GM21737 (cell line): ENCODE results near the gene MINDY2.

ENCODE experiments used
- ATAC-seq: cut with Tn5 transposase; IDR thresholded peaks from one replicate; pipeline ENCODE4 v1.9.1; 2021; ENCODE audit warnings: mild to moderate bottlenecking, moderate library complexity; ENCODE audit not compliant: unreplicated experiment

Gene MINDY2, protein sequence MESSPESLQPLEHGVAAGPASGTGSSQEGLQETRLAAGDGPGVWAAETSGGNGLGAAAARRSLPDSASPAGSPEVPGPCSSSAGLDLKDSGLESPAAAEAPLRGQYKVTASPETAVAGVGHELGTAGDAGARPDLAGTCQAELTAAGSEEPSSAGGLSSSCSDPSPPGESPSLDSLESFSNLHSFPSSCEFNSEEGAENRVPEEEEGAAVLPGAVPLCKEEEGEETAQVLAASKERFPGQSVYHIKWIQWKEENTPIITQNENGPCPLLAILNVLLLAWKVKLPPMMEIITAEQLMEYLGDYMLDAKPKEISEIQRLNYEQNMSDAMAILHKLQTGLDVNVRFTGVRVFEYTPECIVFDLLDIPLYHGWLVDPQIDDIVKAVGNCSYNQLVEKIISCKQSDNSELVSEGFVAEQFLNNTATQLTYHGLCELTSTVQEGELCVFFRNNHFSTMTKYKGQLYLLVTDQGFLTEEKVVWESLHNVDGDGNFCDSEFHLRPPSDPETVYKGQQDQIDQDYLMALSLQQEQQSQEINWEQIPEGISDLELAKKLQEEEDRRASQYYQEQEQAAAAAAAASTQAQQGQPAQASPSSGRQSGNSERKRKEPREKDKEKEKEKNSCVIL

GRCh38 chr15:58770857-58771620 lies at the start of gene MINDY2:
Gene MINDY2 (plus strand): TSS chr15:58771302. CDS start chr15:58771396, 94 bp downstream.
- peak; percentile 94 for ATAC-seq

GRCh38 chr15:58724466-58724865 lies 46.6 kb upstream of the MINDY2 start:
- ATAC-seq = peak; percentile 83

- no peak for ATAC-seq
These were observed 44.2 kb upstream of the MINDY2 start for GRCh38 chr15:58726867-58727266.

DNA sequence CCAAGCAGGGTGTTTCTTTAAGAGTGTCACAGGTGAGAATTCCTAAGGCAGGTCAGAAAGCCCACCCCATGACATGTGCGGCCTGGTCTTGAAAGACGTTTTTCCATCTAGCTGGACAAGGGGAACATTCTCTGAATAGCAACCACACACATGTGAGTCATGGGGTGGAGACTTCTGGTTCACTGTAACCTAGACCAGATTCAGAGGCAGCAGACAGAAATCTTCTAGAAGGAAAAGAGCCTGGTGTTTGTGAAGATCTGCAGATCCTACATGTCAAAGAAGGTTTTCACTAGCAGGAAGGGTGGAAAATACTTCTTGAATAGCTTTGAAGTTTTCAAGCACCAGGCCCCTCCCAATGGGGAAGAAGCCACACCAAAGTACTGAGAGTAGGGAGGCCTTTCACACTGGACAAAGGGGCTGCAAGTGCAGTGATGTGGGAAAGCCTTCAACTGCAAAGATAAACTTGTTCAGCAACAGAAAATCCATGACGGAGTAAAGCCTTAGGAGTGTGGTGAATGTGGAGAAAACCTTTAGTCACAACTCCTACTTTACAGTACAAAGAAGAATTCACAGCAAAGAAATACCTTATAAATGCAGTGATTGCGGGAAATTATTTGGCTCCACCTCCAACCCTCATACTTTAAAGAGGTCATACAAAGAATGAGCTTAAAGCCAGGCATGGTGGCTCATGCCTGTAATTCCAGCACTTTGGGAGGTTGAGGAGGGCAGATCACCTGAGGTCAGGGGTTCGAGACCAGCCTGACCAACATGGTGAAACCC lies 39.2 kb upstream of the MINDY2 start:
- no peak for ATAC-seq

DNA sequence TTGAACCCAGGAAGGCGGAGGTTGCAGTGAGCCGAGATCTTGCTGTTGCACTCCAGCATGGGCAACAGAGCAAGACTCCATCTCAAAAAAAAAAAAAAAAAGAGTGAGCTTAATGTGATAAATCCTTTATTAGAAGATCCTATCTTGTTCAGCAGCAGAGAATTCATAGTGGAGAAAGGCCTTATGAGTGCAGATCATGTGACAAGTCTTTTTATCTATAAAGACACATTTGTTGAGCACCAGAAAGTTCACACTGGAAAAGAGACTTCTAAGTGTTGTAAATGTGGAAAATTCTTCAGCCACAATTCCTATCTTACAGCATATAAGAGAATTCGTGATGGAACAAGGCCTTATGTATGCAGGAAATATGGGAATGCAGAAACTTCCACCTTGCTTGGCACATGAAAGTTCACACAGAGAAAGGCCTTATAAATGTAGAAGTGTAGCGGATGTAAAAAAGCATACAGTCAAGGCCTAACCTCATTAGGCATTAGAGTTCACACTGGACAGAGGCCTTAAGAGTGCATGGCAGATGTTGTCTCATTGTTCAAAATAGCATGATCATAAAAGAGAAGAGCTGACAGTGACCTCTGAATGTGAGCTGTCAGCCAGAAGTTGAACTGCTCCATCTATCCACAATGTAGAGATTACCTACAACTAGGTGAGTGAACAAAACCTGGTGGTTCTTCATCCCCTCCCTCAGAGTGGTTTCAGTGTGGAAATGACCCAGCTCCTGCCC lies 38.3 kb upstream of the MINDY2 start:
- no peak for ATAC-seq

DNA sequence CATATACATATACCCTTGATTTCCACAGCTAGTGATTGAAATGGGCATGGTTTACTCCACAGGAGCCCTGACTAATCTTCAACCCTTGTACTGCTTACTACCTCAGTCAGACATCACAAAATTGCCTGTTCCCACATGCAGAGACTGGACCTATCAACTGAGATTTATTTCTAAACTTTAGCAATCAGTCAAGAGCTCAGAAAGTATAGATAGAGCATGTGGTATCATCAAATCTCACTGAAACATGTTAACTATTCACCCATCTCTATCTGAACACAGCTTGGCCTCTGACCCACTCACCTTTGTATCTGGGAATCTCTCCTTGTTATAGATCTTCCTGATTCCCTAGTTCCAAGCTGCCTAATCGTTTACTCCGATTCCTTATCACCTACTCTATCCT lies 36.2 kb upstream of the MINDY2 start:
- no peak for ATAC-seq

DNA sequence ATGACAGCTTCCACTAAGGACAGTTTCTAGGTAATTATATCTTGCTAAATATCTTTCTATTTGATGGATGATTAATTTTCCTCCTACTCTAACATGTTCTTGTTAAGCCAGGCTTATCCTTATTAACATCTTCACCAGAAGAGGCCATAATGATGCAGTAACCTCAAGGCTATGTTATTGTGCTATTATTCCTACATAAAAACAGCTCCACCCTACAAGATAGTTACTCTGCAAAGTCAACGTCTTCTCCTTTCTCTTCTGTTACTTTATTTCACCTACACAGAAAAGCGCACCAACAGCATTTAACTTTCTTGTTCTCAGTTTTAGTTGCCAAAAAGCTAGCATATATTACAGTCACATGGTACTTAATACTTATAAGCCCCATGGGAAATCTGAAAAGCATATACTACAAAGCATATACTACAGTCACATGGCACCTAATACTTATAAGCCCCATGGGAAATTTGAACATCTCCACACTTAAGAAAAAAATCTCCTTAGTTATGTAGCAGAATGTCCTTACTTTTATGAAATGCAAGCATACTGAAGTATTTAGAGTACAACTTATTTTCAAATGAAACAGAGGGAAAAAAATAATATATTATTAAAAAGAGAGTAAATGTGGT lies 35.0 kb upstream of the MINDY2 start:
- no peak for ATAC-seq

DNA sequence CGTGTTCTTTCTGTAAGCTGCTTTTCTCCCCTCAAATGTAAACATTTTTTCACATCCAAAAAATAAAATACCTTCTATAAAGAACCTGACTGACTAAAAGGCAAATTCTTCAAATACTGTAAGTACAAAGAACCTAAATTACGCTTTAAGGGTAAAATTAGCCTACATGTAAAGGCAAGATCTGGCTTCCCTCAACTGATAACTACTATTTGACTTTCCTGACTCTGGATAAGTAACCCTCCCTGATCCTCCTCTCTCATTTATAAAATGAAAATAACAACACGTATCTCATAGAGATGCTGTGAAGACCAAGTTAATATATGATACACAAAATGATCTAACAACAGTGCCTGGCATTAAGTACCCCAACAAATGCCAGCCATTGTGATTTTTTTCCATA lies 33.8 kb upstream of the MINDY2 start:
- no peak for ATAC-seq

- no peak for ATAC-seq
These were observed 32.9 kb upstream of the MINDY2 start for GRCh38 chr15:58738046-58738707.

DNA sequence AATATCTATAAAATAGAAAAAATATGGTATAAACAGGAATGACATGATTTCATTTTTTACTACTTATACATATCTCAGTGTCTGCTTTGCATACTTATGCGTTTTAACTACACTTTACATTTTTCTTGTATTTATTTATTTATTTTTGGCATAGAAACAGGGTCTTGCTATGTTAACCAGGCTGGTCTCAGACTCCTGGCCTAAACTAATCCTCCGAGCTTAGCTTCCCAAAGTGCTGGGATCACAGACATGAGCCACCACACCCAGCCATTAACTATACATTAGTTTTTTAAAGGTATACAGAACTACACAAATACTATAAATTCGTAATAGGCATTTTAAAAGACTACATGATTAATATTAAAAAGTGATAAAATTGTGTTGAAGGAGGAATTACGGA lies 30.7 kb upstream of the MINDY2 start:
- no peak for ATAC-seq

DNA sequence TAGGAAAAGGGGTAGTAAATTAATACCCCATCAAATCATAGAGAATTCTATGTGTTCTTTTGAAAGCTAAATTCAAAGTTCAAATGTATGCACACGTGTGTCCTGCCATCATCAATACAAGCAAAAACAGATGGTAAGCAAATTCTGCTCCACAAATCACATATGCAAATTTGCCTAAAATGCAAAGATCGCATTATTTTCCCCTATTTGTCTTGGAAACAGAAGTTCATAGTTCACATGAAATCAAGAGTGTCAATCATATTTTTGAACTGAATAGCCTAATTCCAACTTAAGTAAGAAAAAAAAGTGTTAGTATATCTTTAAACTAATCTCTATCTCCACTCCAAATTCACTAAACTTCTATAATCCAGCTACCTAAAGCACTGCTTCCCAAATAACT lies 30.1 kb upstream of the MINDY2 start:
- ATAC-seq = no peak

- no peak for ATAC-seq
These were observed 28.9 kb upstream of the MINDY2 start for GRCh38 chr15:58742022-58742813.

GRCh38 chr15:58742819-58743502 lies 28.1 kb upstream of the MINDY2 start:
- no peak for ATAC-seq

DNA sequence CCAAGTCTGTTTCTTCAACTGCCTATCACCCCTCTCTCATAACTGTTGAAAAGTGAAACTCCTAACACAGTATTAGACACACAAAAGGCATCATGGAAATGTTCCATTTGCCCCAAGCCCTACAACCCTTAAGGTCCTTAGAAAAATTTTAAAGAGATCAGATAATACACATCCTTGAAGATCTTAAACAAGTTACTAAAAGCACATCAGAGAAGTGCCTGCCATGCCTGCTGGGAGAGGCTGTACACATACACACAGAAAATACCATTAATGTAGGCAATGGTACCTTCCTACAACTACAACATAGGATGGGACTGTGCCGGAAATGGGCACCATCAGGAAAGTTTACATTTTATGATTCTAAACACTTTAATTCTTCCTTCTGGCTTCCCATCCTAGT lies 24.9 kb upstream of the MINDY2 start:
- ATAC-seq = no peak

DNA sequence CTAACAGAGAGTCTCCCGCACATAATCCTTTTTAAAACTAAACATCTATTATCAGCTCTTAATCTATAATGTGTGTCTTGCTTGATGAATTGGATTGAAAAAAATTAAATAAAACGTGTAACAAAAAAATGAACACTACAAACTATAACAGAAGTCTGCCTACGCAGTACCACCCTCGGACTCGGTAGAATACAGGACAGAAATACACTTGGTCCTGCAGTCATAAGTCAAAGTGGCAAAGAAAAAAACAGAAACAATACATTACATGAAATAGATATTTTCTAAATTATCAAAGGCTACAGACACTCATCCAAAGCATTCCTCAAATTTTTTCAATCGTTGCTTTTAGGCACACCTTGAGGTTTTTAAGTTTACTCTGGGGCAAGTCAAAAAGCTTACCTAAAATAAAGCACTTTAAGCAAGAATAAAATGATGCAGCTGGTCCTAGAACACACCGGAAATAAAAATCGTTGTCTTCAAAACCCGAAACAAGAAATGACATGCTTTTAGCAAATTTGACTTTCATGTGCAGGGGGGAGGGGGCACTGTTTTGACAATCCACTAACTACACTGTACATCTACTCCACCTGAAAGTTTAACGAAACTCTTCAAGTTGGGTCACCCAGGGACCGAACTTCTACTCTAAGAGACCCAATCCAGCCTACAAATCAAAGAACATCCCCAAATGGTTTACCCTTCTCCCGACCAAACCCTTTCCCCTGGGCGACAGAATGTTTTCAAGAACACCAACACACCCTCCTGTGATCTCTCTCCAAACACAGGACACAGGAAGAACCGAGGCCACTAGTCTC lies 22.9 kb upstream of the MINDY2 start:
- ATAC-seq = peak; percentile 1

DNA sequence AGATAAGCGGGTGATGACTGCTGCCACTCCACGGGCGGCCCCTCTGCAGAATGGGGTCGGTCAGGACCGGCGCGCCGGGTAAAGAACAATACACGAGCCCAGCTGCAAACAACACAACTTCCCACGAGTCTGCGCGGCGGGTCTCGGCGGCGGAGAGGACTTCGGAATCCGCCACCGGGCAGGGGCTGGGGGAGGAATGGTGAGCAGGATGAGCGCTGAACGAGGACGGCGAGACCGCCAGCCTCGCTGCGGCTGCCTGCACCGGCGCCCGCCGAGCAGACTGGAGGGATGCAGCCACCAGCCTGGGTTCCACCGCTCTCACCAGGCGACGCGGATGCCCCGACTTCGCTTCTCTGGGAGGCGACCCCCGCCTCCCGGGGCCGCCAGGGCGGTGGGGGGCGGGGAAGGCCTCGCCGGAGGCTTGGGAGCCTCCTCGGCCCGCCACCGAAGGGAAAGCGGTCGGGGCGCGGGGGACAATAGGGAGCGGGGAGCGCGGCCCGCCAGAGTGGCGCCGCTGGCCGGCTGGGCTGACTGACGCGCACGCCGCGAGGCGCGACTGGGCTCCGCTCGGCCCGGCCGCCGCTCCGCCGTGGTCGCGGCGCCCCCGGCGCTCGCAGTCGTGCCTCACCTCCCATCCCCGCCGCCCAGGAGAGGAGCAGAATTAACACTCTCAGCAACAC lies 22.1 kb upstream of the MINDY2 start:
- peak; percentile 29 for ATAC-seq
